ENCODE data around the gene SYT12. TPM values are rescaled to one million over a fixed set of nuclear protein-coding genes. Genes with fewer than 3 reads are reported as not detected.

SYT12 gene
- total and polyA plus RNA-seq, 2 donors (not counting 3 experiments of a cell fraction or from before 2014, with no cell fraction given): not detected

GRCh38 chr11:67052891-67053290, 30.0 kb downstream of the SYT12 start:
- H3K79me2 ChIP-seq (ENCODE audit: control insufficient read depth, insufficient read depth, low read length): no peaks in the 10 kb centered on the region
- dilution Hi-C loops (cut with MboI; ENCODE audit: extremely low pct_ligation_motif_present, low sequenced_read_pairs): no loop called here
- no peak for FAIRE-seq
- CTCF ChIA-PET: interaction anchor here (0.6 to 7.5 kb wide), 11 partner anchors 9 to 330 kb away, joined by 3 to 129 read pairs (median 5); partner anchors contain the start of gene PC
- H3K4me3 ChIP-seq (replicated peaks in 1 of 3; ENCODE audit: insufficient read depth in 1 of 3, low read depth in 1 of 3, low read length in 3 of 3): no peak overlapping the region
- no peaks in the 10 kb centered on the region for H3K9me3 ChIP-seq (replicated peaks; ENCODE audit: control insufficient read depth, insufficient read depth, low read length)
- H3K9ac ChIP-seq (replicated peaks; ENCODE audit: extremely low read depth, insufficient read depth, low read length): no peak overlapping the region
- H3K4me1 ChIP-seq (ENCODE audit: control insufficient read depth, extremely low read depth, insufficient read depth, low read length): peaks cover 23% of the 10 kb centered on the region
- no peak overlapping the region for H2AFZ ChIP-seq (ENCODE audit: low read depth, low read length)
- no peaks in the 10 kb centered on the region for H3K36me3 ChIP-seq (ENCODE audit: control insufficient read depth in 2 of 2, extremely low read depth in 1 of 2, insufficient read depth in 2 of 2, low read length in 2 of 2)
- H3K4me2 ChIP-seq (ENCODE audit: insufficient read depth, low read length): no peak overlapping the region
- intact Hi-C loops (cut with micrococcal nuclease): no loop called here
- H3K9me1 ChIP-seq (replicated peaks; ENCODE audit: control insufficient read depth, extremely low read depth, insufficient read depth, low read length): no peaks in the 10 kb centered on the region
- H3K27me3 ChIP-seq (ENCODE audit: control insufficient read depth in 2 of 2, insufficient read depth in 2 of 2, low read length in 2 of 2): peaks cover 0 to 3% of the 10 kb centered on the region in 2 experiments
- H3K27ac ChIP-seq (ENCODE audit: insufficient read depth, low read depth, low read length): no peak overlapping the region
- BruUV-seq (replicated peaks): no TSS peak
- POLR2A ChIA-PET: interaction anchor here (0.7 kb wide), 1 partner anchor 61 kb away, joined by 3 read pairs; no protein-coding TSS in a partner anchor
- no peak for DNase-seq (ENCODE audit: low read depth, low spot score)
- TF ChIP-seq POLR2A (IDR thresholded peaks at IDR 0.05; ENCODE audit: low read depth, low read length): no peak
- no peaks in the 10 kb centered on the region for H4K20me1 ChIP-seq (replicated peaks; ENCODE audit: control insufficient read depth, extremely low read depth, insufficient read depth, low read length)

GRCh38 chr11:67053896-67054329, 31.0 kb downstream of the SYT12 start:
- Histone ChIP-seq H3K9ac (replicated peaks; ENCODE audit: extremely low read depth, insufficient read depth, low read length) (no peak overlapping the region), H3K27me3 (ENCODE audit: control insufficient read depth in 2 of 2, insufficient read depth in 2 of 2, low read length in 2 of 2) (peaks cover 0 to 3% of the 10 kb centered on the region in 2 experiments), H2AFZ (ENCODE audit: low read depth, low read length) (no peak overlapping the region), H3K4me1 (ENCODE audit: control insufficient read depth, extremely low read depth, insufficient read depth, low read length) (peaks cover 23% of the 10 kb centered on the region), H4K20me1 (replicated peaks; ENCODE audit: control insufficient read depth, extremely low read depth, insufficient read depth, low read length) (no peaks in the 10 kb centered on the region), H3K9me1 (replicated peaks; ENCODE audit: control insufficient read depth, extremely low read depth, insufficient read depth, low read length) (no peaks in the 10 kb centered on the region), H3K27ac (ENCODE audit: insufficient read depth, low read depth, low read length) (no peak overlapping the region), H3K9me3 (replicated peaks; ENCODE audit: control insufficient read depth, insufficient read depth, low read length) (no peaks in the 10 kb centered on the region), H3K36me3 (ENCODE audit: control insufficient read depth in 2 of 2, extremely low read depth in 1 of 2, insufficient read depth in 2 of 2, low read length in 2 of 2) (no peaks in the 10 kb centered on the region), H3K4me3 (replicated peaks in 1 of 3; ENCODE audit: insufficient read depth in 1 of 3, low read depth in 1 of 3, low read length in 3 of 3) (no peak overlapping the region), H3K79me2 (ENCODE audit: control insufficient read depth, insufficient read depth, low read length) (no peaks in the 10 kb centered on the region), H3K4me2 (ENCODE audit: insufficient read depth, low read length) (no peak overlapping the region)
- peak; percentile 72 for FAIRE-seq
- POLR2A ChIA-PET: no interaction called here
- dilution Hi-C loops (cut with MboI; ENCODE audit: extremely low pct_ligation_motif_present, low sequenced_read_pairs): no loop called here
- CTCF ChIA-PET: interaction anchor here (0.7 to 7.5 kb wide), 19 partner anchors 8 to 665 kb away, joined by 3 to 129 read pairs (median 4); no protein-coding TSS in a partner anchor
- intact Hi-C loops (cut with micrococcal nuclease): loop anchor here (1.0 kb wide), 1 partner anchor 17 kb away; no protein-coding TSS in a partner anchor
- peak; percentile 57 for DNase-seq (ENCODE audit: low read depth, low spot score)
- BruUV-seq (replicated peaks): no TSS peak
- peak; percentile 77 to 83 for TF ChIP-seq CTCF (IDR thresholded peaks at IDR 0.05; ENCODE audit: extremely low read depth in 1 of 2, insufficient read depth in 1 of 2, low read depth in 1 of 2, low read length in 2 of 2)
- no peak for TF ChIP-seq POLR2AphosphoS5 (IDR thresholded peaks at IDR 0.05; ENCODE audit: insufficient read depth, low read depth, low read length)
- TF ChIP-seq JUN (IDR thresholded peaks at IDR 0.05; ENCODE audit: borderline replicate concordance, insufficient read depth, insufficient read length, low read depth): no peak
